HG03108 (cell line): ENCODE data around the gene PDGFA.

ENCODE experiments used
- ATAC-seq: cut with Tn5 transposase; IDR thresholded peaks from one replicate; pipeline ENCODE4 v1.9.1; 2021; ENCODE audit warnings: moderate library complexity; ENCODE audit not compliant: unreplicated experiment

PDGFA gene

GRCh38 chr7:537911-538634, 18.4 kb upstream of the PDGFA start:
- ATAC-seq, result no peak

- ATAC-seq, result no peak
Observed at GRCh38 chr7:536231-536630, 16.6 kb upstream of the PDGFA start.

- no peak for ATAC-seq
Observed at GRCh38 chr7:534959-535358, 15.3 kb upstream of the PDGFA start.

GRCh38 chr7:534075-534474, 14.4 kb upstream of the PDGFA start:
- ATAC-seq, result no peak

GRCh38 chr7:533266-533665, 13.6 kb upstream of the PDGFA start:
- ATAC-seq, result no peak

- ATAC-seq, result no peak
Observed at GRCh38 chr7:532379-533143, 12.9 kb upstream of the PDGFA start.

GRCh38 chr7:531777-532176, 12.1 kb upstream of the PDGFA start:
- ATAC-seq, result no peak

- ATAC-seq, result no peak
Observed at GRCh38 chr7:528451-528850, 8.8 kb upstream of the PDGFA start.

- ATAC-seq, result no peak
Observed at GRCh38 chr7:527723-528122, 8.1 kb upstream of the PDGFA start.

GRCh38 chr7:526460-527034, 6.9 kb upstream of the PDGFA start:
- no peak for ATAC-seq

- ATAC-seq, result no peak
Observed at GRCh38 chr7:525740-526139, 6.1 kb upstream of the PDGFA start.

GRCh38 chr7:524800-525199, 5.2 kb upstream of the PDGFA start:
- ATAC-seq, result no peak

- ATAC-seq, result no peak
Observed at GRCh38 chr7:523347-524336, 4.0 kb upstream of the PDGFA start.

- no peak for ATAC-seq
Observed at GRCh38 chr7:522951-523314, 3.3 kb upstream of the PDGFA start.

GRCh38 chr7:522071-522950, 2.7 kb upstream of the PDGFA start:
- ATAC-seq, result no peak

GRCh38 chr7:521221-522070, 1.8 kb upstream of the PDGFA start:
- no peak for ATAC-seq

- ATAC-seq, result no peak
Observed at GRCh38 chr7:520503-521161, 986 bp upstream of the PDGFA start.

GRCh38 chr7:518630-519483, 789 bp downstream of the PDGFA start:
- ATAC-seq, result no peak
